GM10847 (cell line): ENCODE data around the gene ATP2B3.

Source experiments
- POLR2A ChIP-seq: IDR thresholded peaks from 2 replicates; pipeline ENCODE4 v1.6.1; 2011; ENCODE audit not compliant: insufficient read length; ENCODE audit errors: extremely low read depth

The ATP2B3 gene

GRCh38 chrX:153598541-153599191 is 81.2 kb downstream of the ATP2B3 start, which contains the start of gene CCNQ:
CCNQ (minus strand) TSS chrX:153599139; CDS start chrX:153599073, 66 bp downstream.
- TF ChIP-seq POLR2A: peak; percentile 47

- TF ChIP-seq POLR2A: no peak
Measured at GRCh38 chrX:153599192-153600031, 82.0 kb downstream of the ATP2B3 start.

GRCh38 chrX:153600032-153600373 is 82.6 kb downstream of the ATP2B3 start:
- TF ChIP-seq POLR2A: no peak

GRCh38 chrX:153600921-153601320 is 83.5 kb downstream of the ATP2B3 start:
- TF ChIP-seq POLR2A: no peak

- TF ChIP-seq POLR2A: no peak
Measured at GRCh38 chrX:153601511-153602110, 84.2 kb downstream of the ATP2B3 start.

- no peak for TF ChIP-seq POLR2A
Measured at GRCh38 chrX:153602601-153603000, 85.2 kb downstream of the ATP2B3 start.

- TF ChIP-seq POLR2A: no peak
Measured at GRCh38 chrX:153603131-153603656, 85.8 kb downstream of the ATP2B3 start.

GRCh38 chrX:153606503-153606902 is 89.1 kb downstream of the ATP2B3 start:
- TF ChIP-seq POLR2A: no peak

GRCh38 chrX:153608376-153608775 is 90.9 kb downstream of the ATP2B3 start:
- TF ChIP-seq POLR2A: no peak

- no peak for TF ChIP-seq POLR2A
Measured at GRCh38 chrX:153608806-153609205, 91.4 kb downstream of the ATP2B3 start.

- TF ChIP-seq POLR2A: no peak
Measured at GRCh38 chrX:153609917-153610835, 92.7 kb downstream of the ATP2B3 start.

- no peak for TF ChIP-seq POLR2A
Measured at GRCh38 chrX:153610836-153611213, 93.4 kb downstream of the ATP2B3 start.

- TF ChIP-seq POLR2A: no peak
Measured at GRCh38 chrX:153611298-153612095, 94.1 kb downstream of the ATP2B3 start.

- no peak for TF ChIP-seq POLR2A
Measured at GRCh38 chrX:153612413-153612812, 95.0 kb downstream of the ATP2B3 start.
